Prostate gland (tissue), 2 donors: ENCODE data around the gene DSCAML1. TPM values are rescaled to one million over a fixed set of nuclear protein-coding genes. Genes with fewer than 3 reads are reported as not detected.
"Not testable (repeated sequence)": the region's sequence is repeated elsewhere in the genome, so short reads cannot be mapped to it uniquely, and the experiment has no call there.

Experiments
- DNase-seq: peaks from one replicate; pipeline ENCODE4 v3.0.0-alpha.2; 2019; ENCODE audit warnings: low spot score
- H3K27ac ChIP-seq, 2 donors: fragments of 200-600 bp; sonication (generic); 2 replicates each; pipeline ENCODE4 v1.5.1; 2017 to 2019
- H3K27me3 ChIP-seq: fragments of 200-600 bp; sonication (generic); replicated peaks from 2 replicates; pipeline ENCODE4 v1.5.1; 2019; ENCODE audit not compliant: insufficient read depth
- H3K36me3 ChIP-seq, 2 donors: fragments of 200-600 bp; sonication (generic); 1 replicate in 1 of 2; 2 replicates in 1 of 2; pipeline versions ENCODE4 v1.5.1 to v1.8.1; 2017 to 2019
- H3K4me1 ChIP-seq: fragments of 200-600 bp; sonication (generic); replicated peaks from 2 replicates; pipeline ENCODE4 v1.5.1; 2019
- H3K4me3 ChIP-seq, 2 donors: fragments of 200-600 bp; sonication (generic); 2 replicates each; pipeline ENCODE4 v1.5.1; 2017 to 2019
- H3K9me3 ChIP-seq: fragments of 200-600 bp; sonication (generic); 2 replicates; pipeline ENCODE4 v1.5.1; 2017
- POLR2A ChIP-seq: fragments of 450-650 bp; IDR thresholded peaks from one replicate; pipeline ENCODE4 v1.6.1; 2016; ENCODE audit warnings: antibody characterized with exemption, mild to moderate bottlenecking
- POLR2AphosphoS5 ChIP-seq: sonication (generic); formaldehyde crosslinking; IDR thresholded peaks from one replicate; pipeline ENCODE4 v1.6.1; 2017; ENCODE audit warnings: antibody characterized with exemption
- WGBS: methylation state at CpG from one replicate; pipeline ENCODE4 v1.1.5; 2018; 5-methylcytosine and 5-hydroxymethylcytosine counted together
- intact Hi-C: fragments of 100-400 bp; cut with DNase I; formaldehyde crosslinking; loops from one replicate; pipeline ENCODE4 v1.14.2; 2022
- total RNA-seq, 2 donors: library from RNA; depleted of rRNA; stranded (reverse); fragments of >200 nt; gene quantifications; one replicate each; pipeline ENCODE4 v1.1.0, GENCODE V29; 2016
- TF ChIP-seq, protein P1 (sequence below), 4 experiments: fragments of 200-600 bp in 2 of 4; fragments of 450-650 bp in 2 of 4; sonication (generic) in 2 of 4; IDR thresholded peaks; 1 replicate in 3 of 4; 2 replicates in 1 of 4; pipeline ENCODE4 v1.5.1; 2016 to 2019; ENCODE audit warnings: antibody characterized with exemption in 4 of 4, mild to moderate bottlenecking in 2 of 4, moderate library complexity in 2 of 4

Gene DSCAML1
- total RNA-seq, 2 donors from 2014 or later: 0.14 to 2.8 TPM

- Histone ChIP-seq H3K27ac (no peak overlapping the region), H3K4me3 (no peak overlapping the region), H3K36me3 (peaks cover 8 to 11% of the 10 kb centered on the region in 2 donors), H3K9me3 (no peaks in the 10 kb centered on the region), H3K27me3 (no peaks in the 10 kb centered on the region), H3K4me1 (no peaks in the 10 kb centered on the region)
- intact Hi-C loops: no loop called here
- DNase-seq: no peak
- TF ChIP-seq POLR2A: no peak
- TF ChIP-seq POLR2AphosphoS5: no peak
- TF ChIP-seq, protein P1, sequence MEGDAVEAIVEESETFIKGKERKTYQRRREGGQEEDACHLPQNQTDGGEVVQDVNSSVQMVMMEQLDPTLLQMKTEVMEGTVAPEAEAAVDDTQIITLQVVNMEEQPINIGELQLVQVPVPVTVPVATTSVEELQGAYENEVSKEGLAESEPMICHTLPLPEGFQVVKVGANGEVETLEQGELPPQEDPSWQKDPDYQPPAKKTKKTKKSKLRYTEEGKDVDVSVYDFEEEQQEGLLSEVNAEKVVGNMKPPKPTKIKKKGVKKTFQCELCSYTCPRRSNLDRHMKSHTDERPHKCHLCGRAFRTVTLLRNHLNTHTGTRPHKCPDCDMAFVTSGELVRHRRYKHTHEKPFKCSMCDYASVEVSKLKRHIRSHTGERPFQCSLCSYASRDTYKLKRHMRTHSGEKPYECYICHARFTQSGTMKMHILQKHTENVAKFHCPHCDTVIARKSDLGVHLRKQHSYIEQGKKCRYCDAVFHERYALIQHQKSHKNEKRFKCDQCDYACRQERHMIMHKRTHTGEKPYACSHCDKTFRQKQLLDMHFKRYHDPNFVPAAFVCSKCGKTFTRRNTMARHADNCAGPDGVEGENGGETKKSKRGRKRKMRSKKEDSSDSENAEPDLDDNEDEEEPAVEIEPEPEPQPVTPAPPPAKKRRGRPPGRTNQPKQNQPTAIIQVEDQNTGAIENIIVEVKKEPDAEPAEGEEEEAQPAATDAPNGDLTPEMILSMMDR (IDR thresholded peaks at IDR 0.05): no peak
- 98% methylated on average over 3 of the region's 3 CpGs for WGBS
These were observed 388.7 kb downstream of the DSCAML1 start for GRCh38 chr11:117408356-117408755.

DNA sequence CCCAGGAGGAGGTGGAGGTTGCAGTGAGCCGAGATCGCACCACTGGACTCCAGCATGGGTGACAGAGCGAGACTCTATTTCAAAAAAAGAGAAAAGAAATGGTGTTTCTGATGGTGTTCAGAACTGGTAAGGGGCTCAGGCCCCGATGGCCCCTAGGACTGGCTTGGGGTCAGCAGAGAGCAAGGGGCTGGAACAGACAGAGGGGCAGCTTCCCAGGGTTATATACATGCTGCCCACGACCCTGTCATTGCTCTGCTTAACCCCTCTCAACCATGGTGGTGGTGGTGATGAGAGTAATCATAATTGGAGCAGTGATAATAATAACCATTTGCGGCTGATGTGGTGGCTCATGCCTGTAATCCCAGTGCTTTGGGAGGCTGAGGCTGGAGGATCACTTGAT, 390.0 kb downstream of the DSCAML1 start:
- TF ChIP-seq, protein P1 (IDR thresholded peaks at IDR 0.05): no peak
- TF ChIP-seq POLR2A: no peak
- no peak for TF ChIP-seq POLR2AphosphoS5
- intact Hi-C loops: no loop called here
- Histone ChIP-seq H3K9me3 (no peaks in the 10 kb centered on the region), H3K27ac (no peak overlapping the region), H3K27me3 (no peaks in the 10 kb centered on the region), H3K4me3 (no peak overlapping the region), H3K4me1 (no peaks in the 10 kb centered on the region), H3K36me3 (peaks cover 8 to 11% of the 10 kb centered on the region in 2 donors)
- no peak for DNase-seq
- WGBS: 94% methylated on average over 6 of the region's 6 CpGs

DNA sequence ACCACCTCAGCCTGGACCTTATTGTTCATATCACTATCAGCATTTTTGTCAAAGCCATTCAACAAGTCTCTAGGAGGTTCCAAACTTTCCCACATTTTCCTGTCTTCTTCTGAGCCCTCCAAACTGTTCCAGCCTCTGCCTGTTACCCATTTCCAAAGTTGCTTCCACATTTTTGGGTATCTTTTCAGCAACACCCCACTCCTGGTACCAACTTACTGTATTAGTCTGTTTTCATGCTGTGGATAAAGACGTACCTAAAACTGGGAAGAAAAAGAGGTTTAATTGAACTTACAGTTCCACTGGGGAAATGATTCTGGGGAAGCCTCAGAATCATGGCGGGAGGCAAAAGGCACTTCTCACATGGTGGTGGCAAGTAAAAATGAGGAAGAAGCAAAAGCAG, 391.1 kb downstream of the DSCAML1 start:
- H3K9me3 ChIP-seq, H3K27ac ChIP-seq, H3K4me1 ChIP-seq, DNase-seq, H3K4me3 ChIP-seq, H3K27me3 ChIP-seq, intact Hi-C loops: not testable (repeated sequence)
- peaks cover 8 to 11% of the 10 kb centered on the region in 2 donors for H3K36me3 ChIP-seq
- 96% methylated on average over 2 of the region's 2 CpGs for WGBS

DNA sequence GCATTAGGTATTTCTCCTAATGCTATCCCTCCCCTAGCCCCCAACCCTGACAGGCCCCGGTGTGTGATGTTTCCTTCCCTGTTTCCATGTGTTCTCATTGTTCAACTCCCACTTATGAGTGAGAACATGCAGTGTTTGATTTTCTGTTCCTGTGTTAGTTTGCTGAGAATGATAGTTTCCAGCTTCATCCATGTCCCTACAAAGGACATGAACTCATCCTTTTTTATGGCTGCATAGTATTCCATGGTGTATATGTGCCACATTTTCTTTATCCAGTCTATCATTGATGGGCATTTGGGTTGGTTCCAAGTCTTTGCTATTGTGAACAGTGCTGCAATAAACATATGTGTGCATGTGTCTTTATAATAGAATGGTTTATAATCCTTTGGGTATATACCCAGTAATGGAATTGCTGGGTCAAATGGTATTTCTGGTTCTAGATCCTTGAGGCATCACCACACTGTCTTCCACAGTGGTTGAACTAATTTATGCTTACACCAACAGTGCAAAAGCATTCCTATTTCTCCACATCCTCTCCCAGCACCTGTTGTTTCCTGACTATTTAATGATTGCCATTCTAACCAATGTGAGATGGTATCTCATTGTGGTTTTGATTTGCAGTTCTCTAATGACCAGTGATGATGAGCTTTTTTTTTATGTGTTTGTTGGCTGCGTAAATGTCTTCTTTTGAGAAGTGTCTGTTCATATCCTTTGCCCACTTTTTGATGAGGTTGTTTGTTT, 397.7 kb downstream of the DSCAML1 start:
- intact Hi-C loops, H3K27me3 ChIP-seq, H3K9me3 ChIP-seq, H3K36me3 ChIP-seq, DNase-seq, H3K4me3 ChIP-seq, H3K27ac ChIP-seq, H3K4me1 ChIP-seq: not testable (repeated sequence)
- WGBS: 89% methylated on average over 2 of the region's 2 CpGs

DNA sequence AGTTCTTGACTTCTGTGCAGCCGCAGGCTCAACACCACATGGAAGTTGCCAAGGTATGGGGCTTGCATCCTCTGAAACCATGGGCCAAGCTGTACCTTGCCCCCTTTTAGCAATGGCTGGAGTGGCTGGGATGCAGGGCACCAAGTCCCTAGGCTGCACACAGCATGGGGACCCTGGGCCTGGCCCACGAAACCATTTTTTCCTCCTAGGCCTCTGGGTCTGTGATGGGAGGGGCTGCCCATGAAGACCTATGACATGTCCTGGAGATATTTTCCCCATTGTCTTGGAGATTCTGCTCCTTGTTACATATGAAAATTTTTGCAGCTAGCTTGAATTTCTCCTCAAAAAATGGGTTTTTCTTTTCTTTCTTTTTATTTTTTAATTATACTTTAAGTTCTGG, 398.4 kb downstream of the DSCAML1 start:
- H3K27ac ChIP-seq, H3K4me3 ChIP-seq, intact Hi-C loops, H3K9me3 ChIP-seq, DNase-seq, H3K36me3 ChIP-seq, H3K27me3 ChIP-seq, H3K4me1 ChIP-seq: not testable (repeated sequence)
- 100% methylated on average over 2 of the region's 2 CpGs for WGBS

- Histone ChIP-seq H3K4me3 (no peak overlapping the region), H3K4me1 (no peaks in the 10 kb centered on the region), H3K27me3 (no peaks in the 10 kb centered on the region), H3K9me3 (no peaks in the 10 kb centered on the region), H3K27ac (no peak overlapping the region), H3K36me3 (peaks cover 0 to 21% of the 10 kb centered on the region in 2 donors)
- no peak for DNase-seq
- intact Hi-C loops: no loop called here
- no peak for TF ChIP-seq POLR2A
- TF ChIP-seq, protein P1 (IDR thresholded peaks at IDR 0.05): no peak
- TF ChIP-seq POLR2AphosphoS5: no peak
- WGBS: 99% methylated on average over 8 of the region's 8 CpGs
These were observed 400.0 kb downstream of the DSCAML1 start for GRCh38 chr11:117396970-117397369.
